GM23338 (cell line): ENCODE measurements around the gene TECTB. TPM values are rescaled to one million over a fixed set of nuclear protein-coding genes. Genes with fewer than 3 reads are reported as not detected.

ENCODE experiments used
- ATAC-seq: fragments of 200-7000 bp; cut with Tn5 transposase; 3 replicates; pipeline ENCODE4 v1.9.1; 2020
- DNase-seq: peaks from one replicate; pipeline ENCODE4 v3.0.0-alpha.2; 2015; ENCODE audit warnings: low spot score
- H2AFZ ChIP-seq: fragments of 200-600 bp; sonication (generic); 2 replicates; pipeline ENCODE4 v1.8.0; 2016; ENCODE audit warnings: antibody characterized with exemption, mild to moderate bottlenecking, moderate library complexity
- H3F3A ChIP-seq: fragments of 200-600 bp; sonication (generic); replicated peaks from 2 replicates; pipeline ENCODE4 v1.8.0; 2017; ENCODE audit warnings: antibody characterized with exemption, mixed run types, low read depth
- H3K27ac ChIP-seq: fragments of 200-600 bp; sonication (generic); 2 replicates; pipeline ENCODE4 v1.6.1; 2016; ENCODE audit warnings: low read depth
- H3K27me3 ChIP-seq: fragments of 200-600 bp; sonication (generic); 2 replicates; pipeline ENCODE4 v1.8.0; 2016; ENCODE audit warnings: mild to moderate bottlenecking, mixed run types, moderate library complexity; ENCODE audit not compliant: insufficient read depth
- H3K36me3 ChIP-seq: fragments of 200-600 bp; sonication (generic); 2 replicates; pipeline ENCODE4 v1.8.0; 2016; ENCODE audit warnings: mild to moderate bottlenecking; ENCODE audit not compliant: insufficient read depth
- H3K4me1 ChIP-seq: fragments of 200-600 bp; sonication (generic); 2 replicates; pipeline ENCODE4 v1.8.0; 2016; ENCODE audit warnings: mild to moderate bottlenecking, moderate library complexity; ENCODE audit not compliant: insufficient read depth
- H3K4me2 ChIP-seq: fragments of 200-600 bp; sonication (generic); 2 replicates; pipeline ENCODE4 v1.7.1; 2017; ENCODE audit warnings: mixed run types
- H3K4me3 ChIP-seq: fragments of 200-600 bp; sonication (generic); 2 replicates; pipeline ENCODE4 v1.6.1; 2016; ENCODE audit warnings: mixed run types
- H3K79me2 ChIP-seq: fragments of 200-600 bp; sonication (generic); replicated peaks from 2 replicates; pipeline ENCODE4 v1.8.0; 2017; ENCODE audit warnings: mild to moderate bottlenecking; ENCODE audit not compliant: insufficient read depth
- H3K9me2 ChIP-seq: fragments of 200-600 bp; sonication (generic); 2 replicates; pipeline ENCODE4 v1.8.0; 2017; ENCODE audit not compliant: insufficient read depth
- H4K20me1 ChIP-seq: fragments of 200-600 bp; sonication (generic); replicated peaks from 2 replicates; pipeline ENCODE4 v1.8.0; 2017; ENCODE audit warnings: mild to moderate bottlenecking; ENCODE audit not compliant: insufficient read depth
- H3K27ac Mint-ChIP-seq: 2 replicates; pipeline ENCODE4 v1.8.0; 2020; ENCODE audit warnings: inconsistent platforms, mild to moderate bottlenecking, moderate library complexity, mixed read lengths
- H3K27me3 Mint-ChIP-seq: 3 replicates; pipeline ENCODE4 v1.8.0; 2022; ENCODE audit warnings: low read depth, mild to moderate bottlenecking, moderate library complexity, mixed read lengths, inconsistent platforms; ENCODE audit not compliant: insufficient read depth, poor library complexity
- H3K36me3 Mint-ChIP-seq: 3 replicates; pipeline ENCODE4 v1.8.0; 2021; ENCODE audit warnings: low read depth, mild to moderate bottlenecking, inconsistent platforms, moderate library complexity, mixed read lengths
- H3K4me1 Mint-ChIP-seq: 3 replicates; pipeline ENCODE4 v1.8.0; 2020; ENCODE audit warnings: mild to moderate bottlenecking, inconsistent platforms, mixed read lengths
- H3K4me3 Mint-ChIP-seq: 3 replicates; pipeline ENCODE4 v1.8.0; 2021; ENCODE audit warnings: moderate library complexity, mild to moderate bottlenecking, inconsistent platforms, mixed read lengths
- H3K9me3 Mint-ChIP-seq: 3 replicates; pipeline ENCODE4 v1.8.0; 2020; ENCODE audit warnings: moderate library complexity, mild to moderate bottlenecking, inconsistent platforms, mixed read lengths
- JUNB ChIP-seq: IDR thresholded peaks from one replicate; pipeline ENCODE4 v1.6.1; 2016; ENCODE audit warnings: antibody characterized with exemption; ENCODE audit not compliant: unreplicated experiment
- polyA plus RNA-seq: library from polyadenylated mRNA; unstranded; fragments of >200 nt; fragmentation: Nextera tagmentation; extraction: Ambion mirVana; gene quantifications from 2 replicates; pipeline ENCODE4 v1.2.1, GENCODE V29; 2016
- total RNA-seq: library from RNA; depleted of rRNA; stranded (reverse); fragments of >200 nt; shearing (Covaris generic); gene quantifications from 2 replicates; pipeline ENCODE4 v1.2.3, GENCODE V29; 2014
- TF ChIP-seq, protein P1 (sequence below): fragments of 250-450 bp; sonication (Bioruptor Pico); IDR thresholded peaks from 2 replicates; pipeline ENCODE4 v1.5.0; 2020; ENCODE audit warnings: mild to moderate bottlenecking, moderate library complexity
- TF ChIP-seq, protein P2 (sequence below), 2 experiments: fragments of 200-600 bp in 1 of 2; sonication (generic) in 1 of 2; conservative IDR thresholded peaks; 2 replicates each; pipeline versions ENCODE4 v1.5.1 to v1.6.1; 2016 to 2017; ENCODE audit warnings: antibody characterized with exemption in 2 of 2, low read depth in 2 of 2, mild to moderate bottlenecking in 2 of 2, moderate library complexity in 1 of 2

The TECTB gene
- total and polyA plus RNA-seq, 2 experiments from 2014 or later, result not detected

DNA sequence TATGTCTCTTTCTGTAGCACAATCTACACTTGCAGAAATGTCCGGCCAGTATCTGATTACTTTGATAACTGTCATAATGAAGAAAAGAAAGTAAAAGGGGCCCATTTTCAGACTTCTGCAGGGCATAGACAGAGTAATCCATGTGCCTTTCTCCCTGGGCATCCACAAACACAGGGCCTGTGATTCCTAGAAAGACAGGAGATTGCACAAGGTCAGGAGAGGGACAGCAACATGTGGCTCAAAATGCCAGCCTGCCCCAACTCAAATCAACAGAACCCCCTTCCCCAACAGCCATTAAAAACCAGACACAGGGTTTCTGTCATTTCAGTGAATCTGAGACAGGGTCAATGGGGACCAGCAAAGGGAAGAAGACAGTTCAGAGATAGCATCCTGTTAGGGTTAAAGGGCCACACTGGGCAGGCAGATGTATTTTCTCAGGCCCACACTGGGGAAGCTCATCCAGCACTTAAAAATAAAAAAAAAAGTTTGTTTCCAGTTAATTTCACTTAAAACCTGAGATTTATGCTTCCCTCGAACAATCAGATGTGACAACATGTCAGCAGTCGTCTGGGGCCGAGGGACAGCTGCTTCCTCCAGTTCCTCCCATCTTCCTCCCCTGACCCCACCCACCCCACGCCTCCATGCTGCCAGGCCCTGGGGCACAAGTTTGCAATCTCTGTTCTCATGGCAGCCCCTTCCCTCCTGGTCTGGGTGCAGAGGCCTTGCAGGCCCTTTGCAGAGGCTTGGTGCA lies 60.0 kb downstream of the TECTB start (continued):
- TF ChIP-seq, protein P1, sequence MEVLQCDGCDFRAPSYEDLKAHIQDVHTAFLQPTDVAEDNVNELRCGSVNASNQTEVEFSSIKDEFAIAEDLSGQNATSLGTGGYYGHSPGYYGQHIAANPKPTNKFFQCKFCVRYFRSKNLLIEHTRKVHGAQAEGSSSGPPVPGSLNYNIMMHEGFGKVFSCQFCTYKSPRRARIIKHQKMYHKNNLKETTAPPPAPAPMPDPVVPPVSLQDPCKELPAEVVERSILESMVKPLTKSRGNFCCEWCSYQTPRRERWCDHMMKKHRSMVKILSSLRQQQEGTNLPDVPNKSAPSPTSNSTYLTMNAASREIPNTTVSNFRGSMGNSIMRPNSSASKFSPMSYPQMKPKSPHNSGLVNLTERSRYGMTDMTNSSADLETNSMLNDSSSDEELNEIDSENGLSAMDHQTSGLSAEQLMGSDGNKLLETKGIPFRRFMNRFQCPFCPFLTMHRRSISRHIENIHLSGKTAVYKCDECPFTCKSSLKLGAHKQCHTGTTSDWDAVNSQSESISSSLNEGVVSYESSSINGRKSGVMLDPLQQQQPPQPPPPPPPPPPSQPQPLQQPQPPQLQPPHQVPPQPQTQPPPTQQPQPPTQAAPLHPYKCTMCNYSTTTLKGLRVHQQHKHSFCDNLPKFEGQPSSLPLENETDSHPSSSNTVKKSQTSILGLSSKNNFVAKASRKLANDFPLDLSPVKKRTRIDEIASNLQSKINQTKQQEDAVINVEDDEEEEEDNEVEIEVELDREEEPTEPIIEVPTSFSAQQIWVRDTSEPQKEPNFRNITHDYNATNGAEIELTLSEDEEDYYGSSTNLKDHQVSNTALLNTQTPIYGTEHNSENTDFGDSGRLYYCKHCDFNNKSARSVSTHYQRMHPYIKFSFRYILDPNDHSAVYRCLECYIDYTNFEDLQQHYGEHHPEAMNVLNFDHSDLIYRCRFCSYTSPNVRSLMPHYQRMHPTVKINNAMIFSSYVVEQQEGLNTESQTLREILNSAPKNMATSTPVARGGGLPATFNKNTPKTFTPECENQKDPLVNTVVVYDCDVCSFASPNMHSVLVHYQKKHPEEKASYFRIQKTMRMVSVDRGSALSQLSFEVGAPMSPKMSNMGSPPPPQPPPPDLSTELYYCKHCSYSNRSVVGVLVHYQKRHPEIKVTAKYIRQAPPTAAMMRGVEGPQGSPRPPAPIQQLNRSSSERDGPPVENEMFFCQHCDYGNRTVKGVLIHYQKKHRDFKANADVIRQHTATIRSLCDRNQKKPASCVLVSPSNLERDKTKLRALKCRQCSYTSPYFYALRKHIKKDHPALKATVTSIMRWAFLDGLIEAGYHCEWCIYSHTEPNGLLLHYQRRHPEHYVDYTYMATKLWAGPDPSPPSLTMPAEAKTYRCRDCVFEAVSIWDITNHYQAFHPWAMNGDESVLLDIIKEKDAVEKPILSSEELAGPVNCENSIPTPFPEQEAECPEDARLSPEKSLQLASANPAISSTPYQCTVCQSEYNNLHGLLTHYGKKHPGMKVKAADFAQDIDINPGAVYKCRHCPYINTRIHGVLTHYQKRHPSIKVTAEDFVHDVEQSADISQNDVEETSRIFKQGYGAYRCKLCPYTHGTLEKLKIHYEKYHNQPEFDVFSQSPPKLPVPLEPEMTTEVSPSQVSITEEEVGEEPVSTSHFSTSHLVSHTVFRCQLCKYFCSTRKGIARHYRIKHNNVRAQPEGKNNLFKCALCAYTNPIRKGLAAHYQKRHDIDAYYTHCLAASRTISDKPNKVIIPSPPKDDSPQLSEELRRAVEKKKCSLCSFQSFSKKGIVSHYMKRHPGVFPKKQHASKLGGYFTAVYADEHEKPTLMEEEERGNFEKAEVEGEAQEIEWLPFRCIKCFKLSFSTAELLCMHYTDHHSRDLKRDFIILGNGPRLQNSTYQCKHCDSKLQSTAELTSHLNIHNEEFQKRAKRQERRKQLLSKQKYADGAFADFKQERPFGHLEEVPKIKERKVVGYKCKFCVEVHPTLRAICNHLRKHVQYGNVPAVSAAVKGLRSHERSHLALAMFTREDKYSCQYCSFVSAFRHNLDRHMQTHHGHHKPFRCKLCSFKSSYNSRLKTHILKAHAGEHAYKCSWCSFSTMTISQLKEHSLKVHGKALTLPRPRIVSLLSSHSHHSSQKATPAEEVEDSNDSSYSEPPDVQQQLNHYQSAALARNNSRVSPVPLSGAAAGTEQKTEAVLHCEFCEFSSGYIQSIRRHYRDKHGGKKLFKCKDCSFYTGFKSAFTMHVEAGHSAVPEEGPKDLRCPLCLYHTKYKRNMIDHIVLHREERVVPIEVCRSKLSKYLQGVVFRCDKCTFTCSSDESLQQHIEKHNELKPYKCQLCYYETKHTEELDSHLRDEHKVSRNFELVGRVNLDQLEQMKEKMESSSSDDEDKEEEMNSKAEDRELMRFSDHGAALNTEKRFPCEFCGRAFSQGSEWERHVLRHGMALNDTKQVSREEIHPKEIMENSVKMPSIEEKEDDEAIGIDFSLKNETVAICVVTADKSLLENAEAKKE (CRISPR knock-in tag), result no peak

DNA sequence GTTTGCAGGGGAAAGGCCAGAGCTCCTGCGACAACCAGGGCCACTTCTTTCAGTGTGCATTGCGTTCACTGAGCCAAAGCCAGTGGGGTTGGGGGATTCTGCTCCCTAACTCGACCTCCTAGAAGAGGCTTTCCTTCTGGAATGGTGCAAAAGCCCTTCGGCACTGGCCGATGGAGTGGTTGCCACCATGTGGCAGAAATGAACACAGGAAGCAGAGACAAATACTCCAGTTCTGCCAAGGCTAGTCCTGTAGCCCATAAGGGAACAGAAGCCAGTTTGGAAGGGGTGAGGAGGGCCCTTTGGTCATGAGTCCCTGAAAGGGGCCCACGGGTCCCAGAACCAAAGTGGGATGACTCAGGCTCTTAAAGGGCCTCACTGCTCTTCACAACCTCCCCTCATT lies 61.1 kb downstream of the TECTB start:
- no peak overlapping the region for H3K27ac Mint-ChIP-seq

More for the DNA sequence above, 61.1 kb downstream of the TECTB start:
- H3K4me3 Mint-ChIP-seq, result no peak overlapping the region
- no peaks in the 10 kb centered on the region for H3F3A ChIP-seq
- DNase-seq (no peak), ATAC-seq (no peak)
- H3K4me1 ChIP-seq, result no peaks in the 10 kb centered on the region
- H3K79me2 ChIP-seq, result no peaks in the 10 kb centered on the region
- H2AFZ ChIP-seq, result no peak overlapping the region
- peaks cover 1% of the 10 kb centered on the region for H3K27me3 Mint-ChIP-seq
- no peak overlapping the region for H3K27ac ChIP-seq
- H4K20me1 ChIP-seq, result no peaks in the 10 kb centered on the region
- H3K9me2 ChIP-seq, result 0 out of 2 replicates have a peak, but pooled peaks cover 3% of the 10 kb centered on the region
- TF ChIP-seq, protein P1 (CRISPR knock-in tag), result no peak
- TF ChIP-seq, protein P2, sequence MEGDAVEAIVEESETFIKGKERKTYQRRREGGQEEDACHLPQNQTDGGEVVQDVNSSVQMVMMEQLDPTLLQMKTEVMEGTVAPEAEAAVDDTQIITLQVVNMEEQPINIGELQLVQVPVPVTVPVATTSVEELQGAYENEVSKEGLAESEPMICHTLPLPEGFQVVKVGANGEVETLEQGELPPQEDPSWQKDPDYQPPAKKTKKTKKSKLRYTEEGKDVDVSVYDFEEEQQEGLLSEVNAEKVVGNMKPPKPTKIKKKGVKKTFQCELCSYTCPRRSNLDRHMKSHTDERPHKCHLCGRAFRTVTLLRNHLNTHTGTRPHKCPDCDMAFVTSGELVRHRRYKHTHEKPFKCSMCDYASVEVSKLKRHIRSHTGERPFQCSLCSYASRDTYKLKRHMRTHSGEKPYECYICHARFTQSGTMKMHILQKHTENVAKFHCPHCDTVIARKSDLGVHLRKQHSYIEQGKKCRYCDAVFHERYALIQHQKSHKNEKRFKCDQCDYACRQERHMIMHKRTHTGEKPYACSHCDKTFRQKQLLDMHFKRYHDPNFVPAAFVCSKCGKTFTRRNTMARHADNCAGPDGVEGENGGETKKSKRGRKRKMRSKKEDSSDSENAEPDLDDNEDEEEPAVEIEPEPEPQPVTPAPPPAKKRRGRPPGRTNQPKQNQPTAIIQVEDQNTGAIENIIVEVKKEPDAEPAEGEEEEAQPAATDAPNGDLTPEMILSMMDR (conservative IDR thresholded peaks at IDR 0.05; ENCODE audit: low read depth in 2 of 2), result no peak; a peak in 1 of 4 replicates
- TF ChIP-seq JUNB, result no peak
- H3K36me3 Mint-ChIP-seq, result no peaks in the 10 kb centered on the region
- H3K4me3 ChIP-seq, result no peak overlapping the region
- H3K9me3 Mint-ChIP-seq, result no peaks in the 10 kb centered on the region
- no peaks in the 10 kb centered on the region for H3K36me3 ChIP-seq
- no peak overlapping the region for H3K4me2 ChIP-seq
- H3K4me1 Mint-ChIP-seq, result no peaks in the 10 kb centered on the region
- H3K27me3 ChIP-seq, result no peaks in the 10 kb centered on the region
